Pons (tissue), 1 donor: ENCODE data around the gene HDHD2.

Experiments
- DNase-seq: peaks from one replicate; pipeline ENCODE4 v3.0.0-alpha.2; 2016; ENCODE audit warnings: low spot score

The HDHD2 gene

DNA sequence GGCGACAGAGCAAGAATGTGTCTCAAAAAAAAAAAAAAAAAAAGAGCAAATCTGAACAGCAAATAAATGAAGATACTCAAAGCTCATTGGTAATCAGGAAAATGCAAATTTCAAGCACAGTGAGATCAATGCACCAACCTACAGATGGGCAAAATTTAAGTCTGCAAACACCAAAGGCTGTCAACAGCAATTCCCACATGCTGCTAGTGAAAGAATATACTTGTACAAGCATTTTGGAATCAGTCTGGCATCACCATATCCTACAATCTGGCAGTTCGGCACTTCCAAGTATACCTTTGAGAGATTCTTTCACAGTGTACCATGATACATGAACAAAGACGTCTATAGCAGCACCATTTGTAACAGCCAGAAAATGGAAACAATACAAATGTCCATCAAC lies 4.1 kb downstream of the HDHD2 start:
- DNase-seq: no peak

GRCh38 chr18:47143899-47144485 lies 6.3 kb downstream of the HDHD2 start:
- no peak for DNase-seq

DNA sequence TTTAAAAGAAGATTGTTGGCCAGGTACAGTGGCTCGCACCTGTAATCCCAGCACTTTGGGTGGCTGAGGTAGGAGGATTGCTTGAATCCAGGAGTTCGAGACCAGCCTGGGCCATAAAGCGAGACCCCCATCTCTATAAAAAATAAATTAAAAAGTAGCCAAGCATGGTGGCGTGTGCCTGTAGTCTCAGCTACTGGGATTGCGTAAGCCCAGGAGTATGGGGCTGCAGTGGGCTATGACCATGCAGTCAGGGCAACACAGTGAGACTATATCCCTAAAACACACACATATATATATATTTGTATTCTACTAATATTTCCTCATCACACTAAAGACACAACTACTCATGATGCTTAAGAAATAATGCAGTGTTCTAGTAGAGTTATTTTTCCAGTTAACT lies 7.1 kb downstream of the HDHD2 start:
- DNase-seq: no peak

DNA sequence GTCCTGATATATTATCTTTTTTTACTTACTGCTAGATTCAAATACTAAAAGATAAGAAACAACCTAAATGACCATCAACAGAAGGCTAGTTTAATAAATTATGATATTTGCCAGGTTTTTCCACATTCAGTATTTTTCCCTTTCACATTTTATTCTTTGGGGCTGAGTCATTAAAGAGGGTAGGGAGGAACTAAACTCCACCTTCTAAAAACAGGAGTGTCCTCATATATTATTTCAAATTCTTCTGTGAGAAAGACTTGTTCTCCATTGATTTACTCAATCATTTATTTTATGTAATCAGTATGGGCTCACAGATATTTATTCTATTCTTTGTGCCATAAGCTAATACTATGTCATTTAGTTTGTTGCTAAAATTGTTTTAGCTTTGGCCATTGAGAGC lies 9.0 kb downstream of the HDHD2 start:
- DNase-seq: no peak

DNA sequence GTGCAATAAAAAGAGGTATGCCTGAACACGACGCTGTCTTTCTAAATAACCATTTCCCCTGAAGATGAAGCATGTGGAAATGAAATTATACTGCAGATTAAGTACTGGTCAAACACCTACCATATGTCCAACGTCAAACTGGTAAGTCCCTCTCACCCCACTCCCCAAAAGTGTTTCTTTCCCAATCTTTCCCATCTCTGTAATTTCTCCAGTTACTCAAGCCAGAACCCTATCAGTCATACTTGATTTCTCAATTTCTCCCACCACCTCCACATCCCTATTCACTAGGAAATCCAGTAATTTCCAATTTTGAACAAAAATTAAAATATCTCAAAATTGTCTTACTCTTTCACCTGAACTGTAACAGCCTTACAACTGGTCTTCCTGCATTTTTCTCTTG lies 29.2 kb downstream of the HDHD2 start:
- DNase-seq: no peak

DNA sequence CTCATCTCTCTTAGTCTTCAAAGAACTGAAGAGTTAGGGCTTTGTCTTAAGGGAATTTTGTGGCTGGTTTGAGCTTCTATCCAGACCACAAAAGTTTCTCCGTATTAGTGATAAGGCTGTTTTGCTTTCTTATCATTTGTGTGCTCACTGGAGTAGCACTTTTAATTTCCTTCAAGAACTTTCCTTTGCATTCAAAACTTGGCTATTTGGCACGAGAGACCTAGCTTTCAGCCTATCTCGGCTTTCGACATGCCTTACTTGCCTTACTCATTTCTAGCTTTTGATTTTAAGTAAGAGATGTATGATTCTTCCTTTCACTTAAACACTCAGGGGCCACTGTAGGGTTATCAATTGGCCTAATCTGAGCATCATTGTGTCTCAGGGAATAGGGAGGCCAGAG lies 29.9 kb downstream of the HDHD2 start:
- DNase-seq: no peak

DNA sequence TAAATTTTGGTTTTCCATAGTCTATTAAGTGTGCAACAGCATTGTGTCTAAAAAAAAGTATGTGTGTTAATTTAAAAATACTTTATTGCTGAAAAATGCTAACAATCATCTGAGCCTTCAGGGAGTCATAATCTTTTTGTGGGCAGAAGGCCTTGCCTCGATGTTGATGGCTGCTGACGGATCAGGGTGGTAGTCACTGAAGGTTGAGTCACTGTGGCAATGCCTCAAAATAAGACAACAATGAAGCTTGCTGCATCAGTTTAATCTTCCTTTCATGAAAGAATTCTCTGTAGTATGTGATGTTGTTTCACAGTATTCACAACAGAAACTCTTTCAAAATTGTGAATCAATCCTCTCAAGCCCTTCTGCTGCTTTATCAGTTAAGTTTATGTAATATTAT lies 31.3 kb downstream of the HDHD2 start:
- peak; percentile 32 for DNase-seq

DNA sequence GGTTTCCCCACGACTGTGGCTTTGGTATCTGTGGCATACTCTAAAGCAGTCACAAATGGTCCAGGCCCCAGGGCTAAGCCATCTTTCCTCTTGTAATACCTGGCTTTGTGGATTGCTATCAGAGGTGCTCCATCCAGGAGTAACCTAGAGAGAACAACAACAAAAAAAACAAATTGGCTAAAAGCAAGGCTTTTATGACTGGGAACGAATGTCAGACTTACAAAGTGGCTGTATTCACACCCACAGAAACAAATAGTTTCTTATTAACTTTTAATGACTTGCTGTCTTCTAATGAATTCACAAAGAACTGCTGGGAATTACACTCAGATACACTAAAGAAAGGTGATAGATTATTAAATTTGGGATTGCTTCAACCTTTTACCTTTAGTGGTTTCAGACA lies 35.1 kb downstream of the HDHD2 start:
- no peak for DNase-seq

GRCh38 chr18:47113796-47114540 lies 36.3 kb downstream of the HDHD2 start:
- no peak for DNase-seq

DNA sequence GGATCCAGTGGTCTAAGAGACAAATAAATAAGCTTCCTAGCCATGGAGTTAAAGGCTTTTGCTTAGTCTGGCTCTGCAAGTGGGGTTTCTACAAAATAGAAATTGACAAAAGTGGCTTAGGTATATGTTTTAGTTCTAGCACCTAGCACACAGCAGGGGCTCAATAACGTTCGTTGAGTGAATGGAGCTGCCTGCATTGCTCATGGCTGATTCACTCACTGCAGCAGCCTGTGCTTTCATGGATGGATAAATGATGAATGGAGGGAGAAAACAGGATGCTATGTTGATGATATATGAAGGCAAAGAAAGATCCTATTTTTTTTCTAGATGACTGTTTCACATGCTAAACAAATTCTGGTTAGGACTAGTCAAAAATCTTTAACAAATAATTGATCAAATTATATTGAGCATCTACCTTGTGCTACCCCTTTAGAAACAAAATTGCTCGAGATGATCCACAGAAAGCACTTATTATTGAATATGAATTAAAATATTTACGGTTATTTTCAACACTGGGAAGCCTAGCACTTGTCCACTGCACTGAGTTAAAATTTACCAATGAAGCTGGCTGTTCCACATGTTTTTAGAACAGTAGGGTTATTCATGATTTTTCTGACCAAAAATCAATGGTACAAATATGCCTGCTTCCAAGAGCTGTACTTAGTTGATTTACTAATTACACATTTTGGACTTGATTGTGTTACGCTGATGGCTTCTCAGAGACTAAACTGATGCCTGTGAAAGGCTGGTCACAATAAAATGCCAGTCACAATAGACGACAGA lies 39.6 kb downstream of the HDHD2 start:
- DNase-seq: no peak

- DNase-seq: no peak
Measured at GRCh38 chr18:47109720-47110119, 40.6 kb downstream of the HDHD2 start.

DNA sequence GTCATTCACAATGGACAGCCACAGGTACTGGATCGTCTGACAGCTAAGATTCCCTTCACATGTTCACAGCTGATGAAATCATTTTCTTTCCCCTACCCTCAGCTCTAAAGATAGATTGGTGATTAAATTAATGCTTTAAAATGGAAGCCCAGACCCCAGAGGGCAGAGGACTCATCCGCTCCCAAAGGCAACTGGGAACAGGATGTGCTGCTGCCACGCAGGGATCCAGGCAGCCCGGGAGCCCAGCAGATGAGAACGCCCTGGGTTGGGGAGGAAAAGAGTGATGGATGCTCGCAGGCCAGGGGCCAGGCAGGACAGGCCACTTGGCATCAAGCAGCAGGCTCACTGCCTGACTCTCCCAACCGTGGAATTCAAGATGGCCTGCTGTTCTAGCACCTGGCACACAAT lies 41.3 kb downstream of the HDHD2 start:
- no peak for DNase-seq

DNA sequence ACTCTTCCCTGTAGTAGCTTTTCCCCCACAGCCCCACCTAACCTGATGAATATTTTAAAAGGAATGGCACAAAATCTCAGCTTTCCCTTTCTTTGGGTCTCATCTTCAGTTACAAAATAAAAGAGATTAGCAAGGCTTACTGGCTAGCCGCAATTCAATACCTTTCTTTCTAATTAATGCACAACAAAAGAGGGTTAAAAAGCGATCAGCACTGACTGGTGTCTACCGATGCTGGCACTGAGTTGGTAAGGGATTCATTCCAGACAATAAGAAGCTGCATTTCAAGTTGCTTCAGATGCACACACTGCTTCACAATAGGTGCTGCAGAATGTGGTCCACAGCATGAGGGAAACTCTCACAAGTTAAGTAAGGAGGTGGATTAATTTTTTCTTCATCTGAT lies 41.9 kb downstream of the HDHD2 start:
- no peak for DNase-seq

DNA sequence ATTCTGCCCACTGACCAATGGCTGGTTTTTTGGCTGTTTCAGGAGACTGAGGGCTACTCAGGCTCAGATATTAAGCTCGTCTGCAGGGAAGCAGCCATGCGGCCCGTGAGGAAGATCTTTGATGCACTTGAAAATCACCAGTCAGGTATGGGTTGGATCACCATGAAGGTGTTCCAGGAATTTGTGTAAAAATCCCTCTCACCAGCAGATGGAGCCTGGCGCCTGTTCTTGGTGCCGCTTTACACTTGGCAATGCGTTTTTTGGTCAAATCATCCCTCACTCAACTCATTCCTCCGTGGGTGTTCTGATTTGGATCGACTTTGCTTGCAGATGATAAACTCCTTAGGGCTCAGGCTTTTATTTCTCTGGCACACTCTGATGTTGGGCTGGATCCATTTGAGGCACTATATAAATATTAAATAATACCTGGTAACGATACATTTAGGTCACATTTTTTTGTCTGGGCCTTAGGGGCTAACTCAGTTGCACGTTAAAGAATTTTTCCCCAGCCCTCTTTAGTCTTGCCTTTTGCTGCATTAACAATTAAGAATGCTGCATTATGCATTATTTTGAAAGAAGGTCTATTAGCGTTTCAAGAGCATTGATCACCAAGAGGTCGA lies 50.0 kb downstream of the HDHD2 start:
- peak; percentile 66 for DNase-seq

DNA sequence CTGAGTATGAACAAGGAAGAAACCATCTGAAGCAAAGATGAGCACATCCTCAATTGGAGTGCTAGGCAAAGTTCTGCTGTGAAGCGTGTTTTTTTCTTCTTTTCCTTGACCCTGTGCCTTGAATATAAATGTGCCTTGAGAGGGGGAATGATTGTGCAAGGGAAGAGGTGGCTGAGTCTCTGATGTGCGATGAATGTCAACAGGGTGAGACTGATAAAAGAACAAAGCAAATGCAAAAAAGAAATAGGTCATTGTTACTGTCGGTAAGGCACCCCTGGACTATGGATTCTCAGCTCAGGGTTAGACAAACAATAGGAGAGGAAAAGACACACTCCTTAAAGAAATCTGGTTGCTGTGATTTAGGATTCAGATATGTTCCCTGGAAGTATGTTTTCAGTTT lies 54.5 kb downstream of the HDHD2 start:
- DNase-seq: no peak

GRCh38 chr18:47087676-47088075 lies 62.6 kb downstream of the HDHD2 start:
- DNase-seq: peak; percentile 89

DNA sequence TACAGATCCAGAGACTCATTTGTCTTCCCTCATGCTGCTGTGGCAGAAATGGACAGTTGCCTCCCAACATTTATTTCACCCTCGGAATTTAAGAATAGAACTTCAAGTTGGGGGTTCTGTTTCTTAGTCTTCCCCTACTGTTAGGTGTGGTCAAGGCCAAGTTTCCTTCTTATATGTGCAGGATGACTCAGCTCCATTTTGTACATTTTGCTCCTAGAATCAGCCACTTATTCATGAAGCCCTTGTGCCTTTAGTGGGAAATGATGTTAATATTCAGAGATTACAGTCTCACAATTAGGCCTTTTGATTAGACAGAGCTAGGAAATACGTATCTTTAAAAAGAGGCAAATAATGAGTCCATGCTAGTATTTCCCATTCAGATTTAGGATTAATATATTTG lies 68.7 kb downstream of the HDHD2 start:
- no peak for DNase-seq

DNA sequence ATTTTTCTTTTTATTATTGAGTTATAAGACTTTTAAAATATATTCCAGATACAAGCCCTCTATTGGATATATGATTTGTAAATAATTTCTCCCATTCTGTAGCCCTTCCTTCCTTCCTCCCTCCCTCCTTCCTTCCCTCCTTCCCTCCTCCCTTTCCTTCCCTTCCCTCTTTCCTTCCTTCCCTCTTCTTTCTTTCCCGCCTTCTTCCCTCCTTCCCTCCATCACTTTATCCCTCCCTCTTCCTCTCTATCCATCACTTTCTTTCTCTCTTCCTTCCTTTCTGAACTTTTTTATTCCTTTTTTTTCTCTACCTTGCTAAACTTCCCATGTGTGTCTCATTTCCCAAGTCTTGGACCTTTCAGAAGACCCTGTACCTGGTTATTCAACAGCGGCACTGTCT lies 69.4 kb downstream of the HDHD2 start:
- no peak for DNase-seq

DNA sequence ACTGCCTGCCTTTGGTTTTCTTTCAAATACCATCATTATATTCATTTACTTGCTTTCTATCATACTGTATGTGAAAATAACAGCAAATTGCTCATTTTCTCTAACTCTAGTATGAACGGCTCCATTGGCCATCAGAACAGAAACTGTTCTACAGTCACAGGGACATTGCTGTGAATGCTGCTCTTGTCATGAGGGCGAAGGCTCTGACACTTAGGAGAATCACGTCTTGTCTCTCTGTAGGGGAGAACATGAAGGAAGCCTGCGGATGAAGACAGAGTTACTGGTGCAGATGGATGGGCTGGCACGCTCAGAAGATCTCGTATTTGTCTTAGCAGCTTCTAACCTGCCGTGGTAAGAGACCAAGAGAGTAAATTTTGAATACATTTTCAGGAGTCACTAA lies 73.2 kb downstream of the HDHD2 start:
- DNase-seq: peak; percentile 86

- no peak for DNase-seq
Measured at GRCh38 chr18:47075098-47075883, 75.0 kb downstream of the HDHD2 start.

DNA sequence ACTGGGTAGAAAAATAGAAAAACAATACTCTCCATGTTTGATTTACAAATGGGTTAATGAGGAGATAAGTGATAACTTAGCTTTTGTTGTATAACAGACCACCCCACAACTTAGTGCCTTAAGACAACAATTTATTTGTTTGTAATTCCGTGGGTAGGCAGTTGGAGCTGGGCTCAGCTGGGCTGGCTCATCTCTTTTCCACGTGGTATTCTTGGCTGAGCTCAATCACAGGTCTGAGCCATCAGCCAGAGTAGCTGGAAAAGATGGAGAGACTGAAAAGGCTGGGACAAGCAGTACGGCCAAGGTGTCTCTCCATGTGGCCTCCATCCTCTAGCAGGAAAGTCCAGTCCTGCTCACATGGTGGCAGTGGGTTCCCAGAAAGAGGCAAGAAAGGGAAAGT lies 82.7 kb downstream of the HDHD2 start:
- DNase-seq: no peak

GRCh38 chr18:47063096-47063495 lies 87.2 kb downstream of the HDHD2 start:
- no peak for DNase-seq
